GM19468 (cell line): ENCODE data around the gene DTNA.
"Not testable (repeated sequence)": the region's sequence is repeated elsewhere in the genome, so short reads cannot be mapped to it uniquely, and the experiment has no call there.

ENCODE experiments used
- ATAC-seq: cut with Tn5 transposase; IDR thresholded peaks from one replicate; pipeline ENCODE4 v1.9.1; 2021; ENCODE audit warnings: mild to moderate bottlenecking, moderate library complexity, moderate number of reproducible peaks; ENCODE audit not compliant: unreplicated experiment; ENCODE audit errors: extremely low read depth

Gene DTNA

GRCh38 chr18:34720220-34720619, 10.1 kb downstream of the DTNA start:
- no peak for ATAC-seq

- no peak for ATAC-seq
These were observed 13.0 kb downstream of the DTNA start for GRCh38 chr18:34723143-34723542.

DNA sequence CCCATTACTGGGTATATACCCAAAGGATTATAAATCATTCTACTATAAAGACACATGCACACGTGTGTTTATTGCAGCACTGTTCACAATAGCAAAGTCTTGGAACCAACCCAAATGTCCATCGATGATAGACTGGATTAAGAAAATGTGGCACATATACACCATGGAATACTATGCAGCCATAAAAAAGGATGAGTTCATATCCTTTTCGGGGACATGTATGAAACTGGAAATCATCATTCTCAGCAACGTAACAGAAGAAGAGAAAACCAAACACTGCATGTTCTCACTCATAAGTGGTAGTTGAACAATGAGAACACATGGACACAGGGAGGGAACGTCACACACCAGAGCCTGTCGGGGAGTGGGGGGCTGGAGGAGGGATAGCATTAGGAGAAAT, 15.6 kb downstream of the DTNA start:
- not testable (repeated sequence) for ATAC-seq

GRCh38 chr18:34726286-34727004, 16.3 kb downstream of the DTNA start:
- ATAC-seq = no peak

DNA sequence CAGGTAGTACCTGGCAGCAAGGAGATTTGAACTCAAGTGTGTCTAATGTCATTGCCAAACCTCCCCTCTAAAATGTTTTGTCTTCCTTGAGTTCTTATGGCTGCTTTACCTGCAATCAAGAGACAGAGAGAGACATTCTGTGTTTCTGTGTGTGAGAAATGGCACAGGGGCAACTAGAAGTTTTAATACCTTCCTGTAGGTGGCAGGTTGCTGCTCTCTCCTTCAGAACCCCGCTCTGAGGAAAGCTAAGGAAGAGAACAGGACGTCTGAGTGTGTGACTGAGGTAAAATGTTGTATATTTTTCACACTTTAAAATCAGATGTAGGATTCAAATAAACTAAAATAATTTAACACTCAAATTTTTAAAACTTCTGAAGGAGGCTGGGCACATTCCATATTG, 19.2 kb downstream of the DTNA start:
- ATAC-seq = no peak

GRCh38 chr18:34729740-34730355, 19.8 kb downstream of the DTNA start:
- ATAC-seq = no peak

DNA sequence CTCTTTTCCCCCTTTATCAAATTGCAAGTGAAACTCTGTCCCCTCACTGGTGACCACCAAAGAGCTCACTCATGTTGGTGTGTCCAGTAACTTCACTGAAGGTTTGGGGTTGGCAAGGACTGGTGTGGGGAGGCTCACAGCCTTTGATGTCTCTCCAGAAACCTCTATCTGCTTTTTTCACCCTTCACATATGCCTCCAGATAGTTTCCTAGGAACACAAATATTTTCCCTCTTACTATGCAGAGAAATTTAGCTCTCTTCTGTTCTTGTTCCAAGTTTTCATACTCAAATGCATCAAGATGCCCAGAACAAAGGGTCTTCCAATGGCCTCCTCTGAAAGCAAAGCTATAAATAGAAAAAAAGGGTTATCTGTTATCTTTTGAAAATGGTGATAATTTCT, 20.7 kb downstream of the DTNA start:
- ATAC-seq = no peak

DNA sequence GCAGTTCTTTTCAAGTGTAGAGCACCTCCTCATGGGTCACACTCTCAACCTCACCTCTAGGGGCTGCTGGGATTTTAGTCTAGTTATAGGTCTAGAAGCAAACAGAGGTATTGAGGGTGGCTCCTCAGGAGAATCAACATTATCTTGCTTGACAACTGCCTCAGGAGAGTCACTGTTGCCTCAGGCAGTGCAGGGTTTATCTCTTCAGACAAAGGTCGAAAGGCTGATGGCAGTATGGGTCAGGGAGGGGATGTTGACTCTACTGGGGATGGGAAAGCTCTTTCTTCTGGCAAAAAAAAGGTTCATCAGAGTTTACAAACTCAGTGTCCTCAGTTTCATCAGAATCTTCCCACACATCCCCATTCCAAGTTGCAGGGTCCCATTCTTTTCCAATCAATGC, 24.0 kb downstream of the DTNA start:
- ATAC-seq = no peak

DNA sequence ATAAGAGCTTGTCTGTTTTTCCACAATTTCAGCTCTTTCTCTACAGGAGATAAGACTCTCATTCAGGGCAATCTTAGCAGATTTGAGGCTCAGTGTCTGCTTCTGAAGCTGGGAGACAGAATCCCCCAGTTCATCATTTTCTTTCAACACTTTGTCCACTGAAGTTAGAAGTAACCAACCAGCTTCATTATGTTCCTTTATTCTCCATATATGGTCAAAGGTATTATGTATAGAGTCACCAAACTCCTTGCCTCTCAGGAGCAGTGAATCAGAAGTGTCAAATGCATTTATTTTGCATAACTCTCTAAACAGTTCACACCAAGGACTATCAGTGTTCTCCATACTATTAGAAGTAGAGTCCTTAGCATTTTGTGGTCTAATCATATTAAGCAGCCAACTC, 24.4 kb downstream of the DTNA start:
- ATAC-seq = not testable (repeated sequence)

GRCh38 chr18:34738175-34738894, 28.2 kb downstream of the DTNA start:
- no peak for ATAC-seq

DNA sequence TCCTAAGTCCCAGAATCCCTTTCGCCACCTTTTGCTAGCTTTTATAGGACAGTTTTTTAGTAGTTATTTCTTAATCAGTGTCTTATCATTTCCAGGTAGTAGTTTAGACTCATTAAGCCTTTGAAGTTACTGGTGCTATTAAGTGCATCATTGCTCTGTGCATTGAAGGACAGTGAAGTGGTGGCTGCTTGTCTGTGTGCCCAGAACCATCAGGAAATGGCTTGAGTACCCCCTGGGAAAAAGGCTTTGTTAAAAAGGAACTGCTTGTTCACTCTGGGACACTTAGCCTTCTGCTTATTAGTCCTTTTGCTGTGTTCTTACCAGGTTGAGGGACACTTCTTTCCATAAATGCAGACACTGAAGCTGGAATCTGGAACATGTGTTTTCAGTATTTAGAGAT, 30.0 kb downstream of the DTNA start:
- no peak for ATAC-seq

DNA sequence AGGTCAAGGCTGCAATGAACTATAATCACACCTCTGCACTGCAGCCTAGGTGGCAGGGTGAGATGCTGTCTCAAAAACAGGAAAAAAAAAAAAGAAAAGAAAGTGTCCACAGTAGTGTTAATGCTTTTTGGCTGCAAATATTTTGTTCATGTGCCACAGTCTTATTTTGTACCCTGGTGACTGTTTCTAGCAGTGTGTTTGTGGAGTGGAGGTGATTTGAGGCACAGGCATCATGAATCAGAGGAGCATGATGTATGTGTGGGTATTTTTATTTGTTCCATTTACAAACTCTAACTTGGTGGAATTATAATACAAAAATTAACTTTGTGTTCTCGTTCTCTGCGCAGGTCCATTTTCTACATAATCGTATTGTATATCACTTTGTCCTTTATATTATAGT, 30.6 kb downstream of the DTNA start:
- no peak for ATAC-seq

- ATAC-seq = no peak
These were observed 31.3 kb downstream of the DTNA start for GRCh38 chr18:34741401-34741800.

DNA sequence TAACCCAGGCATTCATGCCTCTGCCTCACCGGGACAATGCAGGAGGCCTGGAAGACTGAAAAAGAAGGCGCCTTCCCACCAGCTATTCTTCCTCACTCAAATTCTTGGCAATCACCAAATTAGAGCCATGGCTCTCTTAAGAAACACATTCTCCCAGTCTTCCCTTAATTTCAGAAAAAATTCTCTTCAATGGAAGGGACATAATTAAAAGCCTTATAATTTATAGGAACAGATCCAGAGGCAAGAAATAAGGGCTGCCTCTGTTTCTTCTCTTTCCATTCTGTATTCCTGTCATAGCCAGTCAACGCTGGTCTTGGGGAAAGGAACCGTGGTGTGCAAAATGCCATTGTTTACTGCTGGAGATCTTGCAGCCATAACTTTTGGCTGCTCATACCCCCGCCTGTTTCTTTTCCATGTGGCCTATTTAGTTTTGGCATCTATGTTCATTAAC, 32.8 kb downstream of the DTNA start:
- ATAC-seq = no peak

DNA sequence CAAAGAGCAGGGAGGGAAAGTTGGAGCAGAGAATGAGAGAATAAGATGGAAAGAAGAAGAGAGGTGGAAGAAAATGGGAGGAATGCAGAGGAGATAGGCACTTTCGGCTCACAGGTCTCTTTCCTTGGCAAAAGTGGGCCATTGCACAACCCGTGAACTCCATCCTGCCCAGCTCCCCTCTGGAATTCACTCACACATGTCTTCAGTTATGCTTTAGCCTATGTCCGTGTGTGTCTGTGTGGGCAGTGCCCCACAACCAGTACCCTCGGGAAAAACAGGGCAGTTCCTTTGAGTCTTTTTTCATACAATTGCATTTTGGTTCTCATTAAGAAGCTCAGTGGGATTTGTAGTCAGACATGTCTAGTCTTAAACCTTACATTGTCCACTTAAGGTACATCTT, 34.5 kb downstream of the DTNA start:
- ATAC-seq = no peak

- no peak for ATAC-seq
These were observed 36.5 kb downstream of the DTNA start for GRCh38 chr18:34746614-34747013.

GRCh38 chr18:34749721-34750120, 39.6 kb downstream of the DTNA start:
- no peak for ATAC-seq

- no peak for ATAC-seq
These were observed 42.0 kb downstream of the DTNA start for GRCh38 chr18:34752056-34752455.

- no peak for ATAC-seq
These were observed 44.2 kb downstream of the DTNA start for GRCh38 chr18:34754300-34754699.

GRCh38 chr18:34757666-34758065, 47.6 kb downstream of the DTNA start:
- ATAC-seq = no peak

DNA sequence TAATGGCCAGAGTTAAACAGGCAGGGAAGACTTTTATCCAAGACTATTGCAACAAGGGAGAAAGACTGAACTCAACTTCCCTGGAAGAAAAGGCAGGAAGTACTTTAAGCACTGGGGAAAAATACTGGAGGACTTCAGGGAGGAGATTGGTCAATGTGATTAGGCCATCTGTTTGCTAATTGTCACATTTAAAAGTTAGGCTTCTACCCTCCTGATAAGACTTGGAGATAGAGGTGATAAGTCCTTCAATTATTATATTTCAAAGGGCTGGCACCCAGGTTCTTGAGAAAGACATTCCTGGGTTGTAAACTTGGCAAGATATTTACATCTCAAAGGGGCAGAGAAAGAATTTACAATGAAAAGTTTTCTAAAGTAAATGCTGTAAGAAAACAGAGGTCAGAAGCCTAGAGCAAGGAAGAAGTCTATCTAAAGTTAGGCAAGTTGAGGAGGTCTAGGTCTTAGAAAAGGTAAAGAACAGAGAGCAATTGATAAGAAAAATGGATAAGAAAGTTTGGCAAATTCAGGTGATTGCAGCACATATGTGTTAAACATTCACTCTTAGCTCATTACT, 48.4 kb downstream of the DTNA start:
- no peak for ATAC-seq
